SK-N-SH (cell line): ENCODE results near the gene SLC12A7. TPM values are rescaled to one million over a fixed set of nuclear protein-coding genes. Genes with fewer than 3 reads are reported as not detected.
A peak's percentile ranks its signal among the peaks of the same experiment; 100 is the strongest.

Experiments used
- CTCF ChIA-PET: fragments of 300-600, 350-600 bp; formaldehyde crosslinking; extraction: SDS; loops from one replicate; lab custom pipeline; 2021; lab: Yijun Ruan, JAX
- POLR2A ChIA-PET: fragments of 350-600 bp; sonication (Branson Sonifier 250); formaldehyde crosslinking; extraction: SDS; loops from one replicate; lab custom pipeline; 2020; ENCODE audit warnings: antibody characterized with exemption, inconsistent platforms; lab: Yijun Ruan, JAX
- DNase-seq: peaks from one replicate; pipeline ENCODE4 v3.0.0; 2012
- H2AFZ ChIP-seq: fragments of 200-600 bp; sonication (generic); 2 replicates; pipeline ENCODE4 v1.8.1; 2016; ENCODE audit warnings: antibody characterized with exemption, mild to moderate bottlenecking, low read depth
- H3F3A ChIP-seq: fragments of 200-600 bp; sonication (generic); replicated peaks from 2 replicates; pipeline ENCODE3; 2016; ENCODE audit warnings: antibody characterized with exemption, mild to moderate bottlenecking; ENCODE audit not compliant: insufficient read depth
- H3K27ac ChIP-seq, 2 experiments: fragments of 200-500 bp in 1 of 2; fragments of 200-600 bp in 1 of 2; sonication (Bioruptor generic) in 1 of 2; sonication (generic), shearing (Covaris generic) in 1 of 2; 2 replicates each; pipeline versions ENCODE4 v1.5.1 to v1.6.1; 2014 to 2016; ENCODE audit warnings: low read depth in 2 of 2, inconsistent platforms in 1 of 2, low read length in 1 of 2, mild to moderate bottlenecking in 1 of 2, mixed read lengths in 1 of 2
- H3K27me3 ChIP-seq: fragments of 200-600 bp; sonication (generic), shearing (Covaris generic); 2 replicates; pipeline ENCODE4 v1.6.1; 2016; ENCODE audit warnings: mixed run types; ENCODE audit not compliant: insufficient read depth
- H3K36me3 ChIP-seq, 2 experiments: fragments of 200-500 bp in 1 of 2; fragments of 200-600 bp in 1 of 2; sonication (Bioruptor generic) in 1 of 2; sonication (generic) in 1 of 2; replicated peaks in 1 of 2; 2 replicates each; pipeline versions ENCODE3 to v1.5.1; 2014 to 2016; ENCODE audit warnings: low read length in 1 of 2, mild to moderate bottlenecking in 1 of 2; ENCODE audit not compliant: insufficient read depth in 2 of 2, control insufficient read depth in 1 of 2
- H3K4me1 ChIP-seq, 2 experiments: fragments of 200-500 bp in 1 of 2; fragments of 200-600 bp in 1 of 2; sonication (Bioruptor generic) in 1 of 2; sonication (generic), shearing (Covaris generic) in 1 of 2; 2 replicates each; pipeline versions ENCODE4 v1.5.1 to v1.6.1; 2014 to 2016; ENCODE audit warnings: low read depth in 1 of 2, low read length in 1 of 2, mixed run types in 1 of 2; ENCODE audit not compliant: insufficient read depth in 2 of 2, control insufficient read depth in 1 of 2
- H3K4me2 ChIP-seq: fragments of 200-600 bp; sonication (generic), shearing (Covaris generic); 2 replicates; pipeline ENCODE4 v1.6.1; 2017; ENCODE audit warnings: mixed run types
- H3K4me3 ChIP-seq, 2 experiments: fragments of 200-500 bp in 1 of 2; fragments of 200-600 bp in 1 of 2; sonication (Bioruptor generic) in 1 of 2; sonication (generic), shearing (Covaris generic) in 1 of 2; 2 replicates each; pipeline versions ENCODE4 v1.5.1 to v1.8.1; 2014 to 2016; ENCODE audit warnings: low read depth in 2 of 2, inconsistent platforms in 1 of 2, low read length in 1 of 2, mild to moderate bottlenecking in 1 of 2, mixed read lengths in 1 of 2, moderate library complexity in 1 of 2
- H3K79me2 ChIP-seq: fragments of 200-600 bp; sonication (generic); 2 replicates; pipeline ENCODE4 v1.8.1; 2017; ENCODE audit warnings: mild to moderate bottlenecking; ENCODE audit not compliant: insufficient read depth
- H3K9ac ChIP-seq: fragments of 200-600 bp; sonication (generic); 2 replicates; pipeline ENCODE4 v1.6.1; 2017; ENCODE audit warnings: mixed run types
- H3K9me2 ChIP-seq: fragments of 200-600 bp; sonication (generic); 2 replicates; pipeline ENCODE4 v1.6.1; 2017; ENCODE audit warnings: mixed run types
- H3K9me3 ChIP-seq: fragments of 200-600 bp; sonication (generic); 2 replicates; pipeline ENCODE4 v1.6.1; 2017; ENCODE audit warnings: mixed run types, mild to moderate bottlenecking, moderate library complexity
- H4K20me1 ChIP-seq: fragments of 200-600 bp; sonication (generic); 2 replicates; pipeline ENCODE4 v1.6.1; 2017; ENCODE audit warnings: mild to moderate bottlenecking, mixed run types; ENCODE audit not compliant: insufficient read depth
- EP300 ChIP-seq, 2 experiments: IDR thresholded peaks; 2 replicates each; pipeline versions ENCODE4 v1.4.0 to v1.6.1; 2012; ENCODE audit warnings: borderline replicate concordance in 1 of 2, low read depth in 1 of 2, low read length in 1 of 2
- FOXJ3 ChIP-seq: sonication (generic); formaldehyde crosslinking; IDR thresholded peaks from 2 replicates; pipeline ENCODE4 v1.5.1; 2020; ENCODE audit warnings: mild to moderate bottlenecking, missing genetic modification reagents
- FOXM1 ChIP-seq: IDR thresholded peaks from 2 replicates; pipeline ENCODE4 v1.4.0; 2012; ENCODE audit warnings: low read depth, mild to moderate bottlenecking
- GATA2 ChIP-seq: sonication (generic); formaldehyde crosslinking; IDR thresholded peaks from 2 replicates; pipeline ENCODE4 v1.5.0; 2020; ENCODE audit warnings: mild to moderate bottlenecking, missing genetic modification reagents
- MAX ChIP-seq: IDR thresholded peaks from 2 replicates; pipeline ENCODE4 v1.4.0; 2012; ENCODE audit warnings: low read depth
- REST ChIP-seq: IDR thresholded peaks from 2 replicates; pipeline ENCODE4 v1.6.1; 2012; ENCODE audit warnings: mild to moderate bottlenecking, low read depth, low read length, moderate library complexity
- SIN3A ChIP-seq: IDR thresholded peaks from 2 replicates; pipeline ENCODE4 v1.6.1; 2012; ENCODE audit warnings: low read depth, mild to moderate bottlenecking, low read length, moderate library complexity, borderline replicate concordance
- WGBS: methylation state at CpG from one replicate; pipeline ENCODE4 v1.1.6; 2017; ENCODE audit warnings: low lambda C conversion rate; 5-methylcytosine and 5-hydroxymethylcytosine counted together
- polyA plus RNA-seq, 3 experiments: library from polyadenylated mRNA; depleted of rRNA; stranded (reverse); fragments of >200 nt; gene quantifications; 2 replicates each; pipeline ENCODE4 v1.2.3, GENCODE V29; 2012

SLC12A7 gene
- polyA plus RNA-seq, 1 of the 3 experiments (the other 2 are of a cell fraction): 2.6 TPM

- Histone ChIP-seq H4K20me1 (0 out of 2 replicates have a peak, but pooled peaks cover 5% of the 10 kb centered on the region), H3K27me3 (peaks cover 12% of the 10 kb centered on the region), H3K4me1 (no peaks in the 10 kb centered on the region; a peak in 1 of 4 replicates), H3K27ac (no peak overlapping the region), H3K4me3 (no peak overlapping the region), H3K4me2 (no peak overlapping the region), H2AFZ (no peak overlapping the region)
- 4% methylated on average over 14 of the region's 98 CpGs for WGBS
- peak; percentile 68 for DNase-seq
- POLR2A ChIA-PET: no interaction called here
- TF ChIP-seq GATA2 (CRISPR knock-in tag) (no peak), MAX (no peak), EP300 (IDR thresholded peaks at IDR 0.05; ENCODE audit: borderline replicate concordance in 1 of 2, low read depth in 1 of 2, low read length in 1 of 2) (no peak), FOXJ3 (CRISPR knock-in tag) (no peak), REST (no peak)
- TF ChIP-seq, all 33 proteins: peak for 0
- H3F3A ChIP-seq: no peaks in the 10 kb centered on the region
- CTCF ChIA-PET: interaction anchor here (1.2 kb wide), 1 partner anchor 15 kb away, joined by 5 read pairs; no protein-coding TSS in a partner anchor
- H3K9me2 ChIP-seq: no peaks in the 10 kb centered on the region
- H3K9me3 ChIP-seq: no peaks in the 10 kb centered on the region
- no peaks in the 10 kb centered on the region for H3K79me2 ChIP-seq
- no peak overlapping the region for H3K9ac ChIP-seq
- H3K36me3 ChIP-seq: no peaks in the 10 kb centered on the region
Observed at GRCh38 chr5:1155191-1156032, 43.5 kb upstream of the SLC12A7 start.

- H3F3A ChIP-seq: no peaks in the 10 kb centered on the region
- no peaks in the 10 kb centered on the region for H3K9me2 ChIP-seq
- no peaks in the 10 kb centered on the region; a peak in 1 of 4 replicates for H3K4me1 ChIP-seq
- no peak for TF ChIP-seq FOXM1
- TF ChIP-seq SIN3A: no peak
- TF ChIP-seq, all 33 proteins: peak for 0
- H3K4me2 ChIP-seq: no peak overlapping the region
- DNase-seq: no peak
- ChIA-PET POLR2A (no interaction called here), CTCF (interaction anchor here (0.9 to 4.1 kb wide), 3 partner anchors 8 to 21 kb away, joined by 3 to 28 read pairs (median 3); no protein-coding TSS in a partner anchor)
- no peaks in the 10 kb centered on the region for H3K79me2 ChIP-seq
- no peak overlapping the region for H3K27ac ChIP-seq
- no peaks in the 10 kb centered on the region for H3K9me3 ChIP-seq
- no peak overlapping the region for H3K9ac ChIP-seq
- H3K27me3 ChIP-seq: peaks cover 16% of the 10 kb centered on the region
- H4K20me1 ChIP-seq: 0 out of 2 replicates have a peak, but pooled peaks cover 5% of the 10 kb centered on the region
- H3K4me3 ChIP-seq: no peak overlapping the region
- 55% methylated on average over 10 of the region's 12 CpGs for WGBS
- no peaks in the 10 kb centered on the region for H3K36me3 ChIP-seq
- H2AFZ ChIP-seq: no peak overlapping the region
Observed at GRCh38 chr5:1153428-1153827, 41.6 kb upstream of the SLC12A7 start.
